Measurements from ENCODE around the gene PRTN3. TPM values are rescaled to one million over a fixed set of nuclear protein-coding genes. Genes with fewer than 3 reads are reported as not detected.
"Not testable (repeated sequence)": the region's sequence is repeated elsewhere in the genome, so short reads cannot be mapped to it uniquely, and the experiment has no call there.

The PRTN3 gene
- total RNA-seq, 1 experiment from 2014 or later = not detected

DNA sequence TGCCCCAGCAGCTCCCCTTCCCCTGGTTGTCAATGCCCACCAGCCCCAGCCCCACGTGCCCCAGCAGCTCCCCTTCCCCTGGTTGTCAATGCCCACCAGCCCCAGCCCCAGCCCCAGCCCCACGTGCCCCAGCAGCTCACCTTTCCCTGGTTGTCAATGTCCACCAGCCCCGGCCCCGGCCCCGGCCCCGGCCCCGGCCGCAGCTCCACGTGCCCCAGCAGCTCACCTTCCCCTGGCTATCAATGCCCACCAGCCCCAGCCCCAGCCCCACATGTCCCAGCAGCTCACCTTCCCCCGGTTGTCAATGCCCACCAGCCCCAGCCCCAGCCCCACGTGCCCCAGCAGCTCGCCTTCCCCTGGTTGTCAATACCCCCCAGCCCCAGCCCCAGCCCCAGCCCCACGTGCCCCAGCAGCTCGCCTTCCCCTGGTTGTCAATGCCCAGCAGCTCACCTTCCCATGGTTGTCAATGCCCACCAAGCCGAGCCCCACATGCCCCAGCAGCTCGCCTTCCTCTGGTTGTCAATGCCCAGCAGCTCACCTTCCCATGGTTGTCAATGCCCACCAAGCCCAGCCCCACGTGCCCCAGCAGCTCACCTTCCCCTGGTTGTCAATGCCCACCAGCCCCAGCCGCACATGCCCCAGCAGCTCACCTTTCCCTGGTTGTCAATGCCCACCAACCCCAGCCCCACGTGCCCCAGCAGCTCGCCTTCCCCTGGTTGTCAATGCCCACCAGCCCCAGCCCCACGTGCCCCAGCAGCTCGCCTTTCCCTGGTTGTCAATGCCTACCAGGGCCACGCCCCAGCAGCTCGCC, 38.2 kb downstream of the PRTN3 start:
- not testable (repeated sequence) for H3K9me3 ChIP-seq, H3K4me3 ChIP-seq, H3K36me3 ChIP-seq, DNase-seq, H3K27me3 ChIP-seq

- Histone ChIP-seq H3K36me3 (peaks cover 2% of the 10 kb centered on the region; the same call in 1 of the 2 replicates), H3K9me3 (no peaks in the 10 kb centered on the region)
- no peak for DNase-seq
Measured at GRCh38 chr19:879711-880438, 39.1 kb downstream of the PRTN3 start.

DNA sequence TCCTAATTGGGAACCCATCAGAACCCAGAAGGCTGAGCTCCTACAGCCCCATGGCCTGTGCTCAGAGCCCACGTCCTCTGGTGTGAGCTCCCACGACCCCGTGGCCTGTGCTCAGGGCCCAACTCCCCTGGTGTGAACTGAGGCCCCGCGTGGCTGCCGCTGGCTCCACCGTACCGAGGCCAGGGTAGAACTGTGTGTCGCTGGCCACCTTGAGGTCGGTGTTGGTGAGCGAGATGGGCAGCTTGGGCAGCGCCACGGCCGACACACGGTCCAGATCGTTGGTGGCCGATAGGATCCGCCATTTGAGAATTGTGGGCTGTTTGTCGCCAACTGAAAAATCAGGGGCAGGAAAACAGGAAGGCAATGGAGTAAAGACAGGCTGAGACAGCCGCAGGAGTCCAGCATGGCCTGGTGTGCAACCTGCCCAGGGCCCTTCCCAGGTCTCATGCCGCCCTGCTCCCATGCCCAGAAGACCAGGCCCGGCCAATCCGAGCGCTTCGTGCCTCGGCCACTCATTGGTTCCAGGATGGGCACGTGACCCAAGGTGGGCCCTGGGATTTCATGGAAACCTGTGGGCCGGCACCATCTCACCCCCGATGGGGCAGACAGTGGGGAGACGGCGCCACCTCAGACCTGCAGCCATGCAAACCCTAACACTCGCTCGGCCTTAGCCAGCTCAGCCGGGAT, 40.7 kb downstream of the PRTN3 start:
- H3K36me3 ChIP-seq = peaks cover 5% of the 10 kb centered on the region; the same call in 1 of the 2 replicates
- DNase-seq = no peak
- H3K4me3 ChIP-seq = no peak overlapping the region
- no peaks in the 10 kb centered on the region for H3K27me3 ChIP-seq
- no peaks in the 10 kb centered on the region for H3K9me3 ChIP-seq

More at GRCh38 chr19:879711-880438, 39.1 kb downstream of the PRTN3 start:
- Histone ChIP-seq H3K27me3 (no peaks in the 10 kb centered on the region), H3K4me3 (no peak overlapping the region)

DNA sequence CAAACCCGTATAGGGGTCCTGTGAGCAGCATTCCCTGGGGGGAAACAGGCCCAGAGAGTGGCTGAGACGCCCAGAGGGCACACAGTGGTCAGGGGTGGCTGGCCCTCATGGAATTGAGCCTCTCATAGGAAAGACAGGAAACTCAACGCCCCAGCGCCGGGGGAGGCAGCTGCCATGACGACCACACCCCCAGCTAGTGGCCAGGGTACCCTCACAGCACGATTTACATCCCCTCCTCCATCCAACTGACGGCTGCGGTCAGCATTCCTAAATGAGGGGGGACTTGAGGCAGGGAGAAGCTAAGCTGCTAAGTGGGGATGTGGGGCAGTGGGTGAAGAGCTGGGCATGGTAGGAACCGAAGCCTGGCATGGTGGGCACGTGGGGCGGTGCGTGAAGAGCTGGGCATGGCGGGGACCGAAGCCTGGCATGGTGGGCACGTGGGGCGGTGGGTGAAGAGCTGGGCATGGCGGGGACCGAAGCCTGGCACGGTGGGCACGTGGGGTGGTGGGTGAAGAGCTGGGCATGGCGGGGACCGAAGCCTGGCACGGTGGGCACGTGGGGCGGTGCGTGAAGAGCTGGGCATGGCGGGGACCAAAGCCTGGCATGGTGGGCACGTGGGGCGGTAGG, 42.2 kb downstream of the PRTN3 start:
- H3K4me3 ChIP-seq = no peak overlapping the region
- H3K36me3 ChIP-seq = peaks cover 6% of the 10 kb centered on the region; the same call in 1 of the 2 replicates
- no peaks in the 10 kb centered on the region for H3K27me3 ChIP-seq
- H3K9me3 ChIP-seq = no peaks in the 10 kb centered on the region
- DNase-seq = no peak

- Histone ChIP-seq H3K9me3 (no peaks in the 10 kb centered on the region), H3K27me3 (no peaks in the 10 kb centered on the region), H3K36me3 (peaks cover 6% of the 10 kb centered on the region; the same call in 1 of the 2 replicates), H3K4me3 (no peak overlapping the region)
- no peak for DNase-seq
Measured at GRCh38 chr19:883661-884211, 42.9 kb downstream of the PRTN3 start.

DNA sequence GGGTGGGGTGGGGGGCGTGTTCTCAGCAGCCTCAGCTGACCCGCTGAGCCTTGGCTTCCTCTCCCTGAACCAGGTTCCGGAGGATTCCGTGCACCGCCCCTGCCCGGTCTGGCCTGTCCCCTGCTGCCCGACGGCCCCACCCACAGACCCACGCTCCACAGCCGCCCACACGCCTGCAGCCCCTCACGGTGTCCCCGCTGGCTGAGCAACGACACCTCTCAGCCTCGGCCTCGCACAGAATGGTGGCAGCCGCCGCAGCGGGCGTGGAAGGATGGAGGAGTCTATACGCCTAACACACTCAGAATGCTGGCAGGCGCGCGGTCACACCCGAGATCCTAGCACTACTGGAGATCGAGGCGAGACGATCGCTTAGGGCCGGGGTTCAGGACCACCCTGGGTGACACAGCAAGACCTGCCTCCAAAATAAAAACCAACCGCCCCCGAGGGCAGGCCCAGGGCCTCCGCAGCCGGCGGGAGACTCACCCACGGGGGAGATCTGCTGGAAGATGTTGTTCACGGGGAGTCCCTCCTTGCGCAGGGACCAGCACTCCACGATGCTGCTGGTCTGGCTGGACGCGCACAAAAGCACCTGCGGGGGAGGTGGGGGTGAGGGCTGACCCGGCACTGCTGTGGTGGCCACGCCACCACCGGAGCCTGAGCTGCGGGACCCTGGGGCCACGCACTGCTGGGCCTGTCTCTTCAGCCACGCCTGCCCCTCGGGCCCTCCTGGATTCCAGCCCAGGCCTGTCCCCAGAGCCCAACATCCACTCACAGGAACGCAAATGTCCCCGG, 43.8 kb downstream of the PRTN3 start:
- Histone ChIP-seq H3K36me3 (peaks cover 6% of the 10 kb centered on the region; the same call in 1 of the 2 replicates), H3K27me3 (no peaks in the 10 kb centered on the region), H3K9me3 (no peaks in the 10 kb centered on the region), H3K4me3 (no peak overlapping the region)
- DNase-seq = no peak

DNA sequence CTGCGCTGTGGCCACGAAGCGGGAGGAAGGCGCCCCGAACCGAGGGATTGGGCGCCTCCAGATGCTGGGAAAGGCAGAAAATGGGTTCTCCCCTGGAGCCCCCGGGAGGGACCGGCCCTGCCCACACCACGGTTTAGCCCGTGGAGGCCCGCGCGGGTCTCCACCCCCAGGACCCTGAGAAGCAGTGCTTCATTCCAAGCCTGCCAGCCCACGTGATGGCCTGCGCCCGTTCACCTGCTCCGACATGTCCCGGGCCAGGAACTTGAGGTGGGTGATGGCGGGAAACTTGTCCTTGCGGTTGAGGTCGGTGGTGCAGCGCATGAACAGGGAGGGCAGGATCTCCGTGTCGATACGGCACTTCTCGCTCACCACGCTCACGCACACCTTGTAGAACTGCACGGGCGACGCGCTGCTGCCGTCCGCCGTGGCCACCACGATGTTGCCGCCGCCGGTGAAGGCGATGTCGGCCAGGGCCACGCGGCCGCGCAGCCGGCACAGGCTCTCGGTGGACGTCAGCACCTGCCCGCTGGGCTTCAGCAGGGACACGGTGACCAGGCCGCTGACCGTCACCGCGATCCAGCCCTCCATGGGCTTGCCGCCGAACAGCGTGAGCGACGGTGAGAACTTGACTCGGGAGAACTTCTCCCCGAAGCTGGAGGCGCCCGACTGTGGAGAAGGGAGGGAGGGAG, 44.9 kb downstream of the PRTN3 start:
- no peak for DNase-seq
- Histone ChIP-seq H3K9me3 (no peaks in the 10 kb centered on the region), H3K27me3 (no peaks in the 10 kb centered on the region), H3K36me3 (peaks cover 9% of the 10 kb centered on the region), H3K4me3 (no peak overlapping the region)

- Histone ChIP-seq H3K9me3 (no peaks in the 10 kb centered on the region), H3K36me3 (peaks cover 8% of the 10 kb centered on the region), H3K27me3 (no peaks in the 10 kb centered on the region), H3K4me3 (no peak overlapping the region)
- no peak for DNase-seq
Measured at GRCh38 chr19:887072-887471, 46.3 kb downstream of the PRTN3 start.

GRCh38 chr19:887599-887998, 46.8 kb downstream of the PRTN3 start:
- no peak overlapping the region for H3K4me3 ChIP-seq
- H3K9me3 ChIP-seq = no peaks in the 10 kb centered on the region
- H3K36me3 ChIP-seq = peaks cover 8% of the 10 kb centered on the region
- no peaks in the 10 kb centered on the region for H3K27me3 ChIP-seq
- no peak for DNase-seq

GRCh38 chr19:888581-889385, 48.0 kb downstream of the PRTN3 start:
- Histone ChIP-seq H3K36me3 (peaks cover 8% of the 10 kb centered on the region), H3K27me3 (no peaks in the 10 kb centered on the region), H3K9me3 (no peaks in the 10 kb centered on the region), H3K4me3 (no peak overlapping the region)
- DNase-seq = no peak

DNA sequence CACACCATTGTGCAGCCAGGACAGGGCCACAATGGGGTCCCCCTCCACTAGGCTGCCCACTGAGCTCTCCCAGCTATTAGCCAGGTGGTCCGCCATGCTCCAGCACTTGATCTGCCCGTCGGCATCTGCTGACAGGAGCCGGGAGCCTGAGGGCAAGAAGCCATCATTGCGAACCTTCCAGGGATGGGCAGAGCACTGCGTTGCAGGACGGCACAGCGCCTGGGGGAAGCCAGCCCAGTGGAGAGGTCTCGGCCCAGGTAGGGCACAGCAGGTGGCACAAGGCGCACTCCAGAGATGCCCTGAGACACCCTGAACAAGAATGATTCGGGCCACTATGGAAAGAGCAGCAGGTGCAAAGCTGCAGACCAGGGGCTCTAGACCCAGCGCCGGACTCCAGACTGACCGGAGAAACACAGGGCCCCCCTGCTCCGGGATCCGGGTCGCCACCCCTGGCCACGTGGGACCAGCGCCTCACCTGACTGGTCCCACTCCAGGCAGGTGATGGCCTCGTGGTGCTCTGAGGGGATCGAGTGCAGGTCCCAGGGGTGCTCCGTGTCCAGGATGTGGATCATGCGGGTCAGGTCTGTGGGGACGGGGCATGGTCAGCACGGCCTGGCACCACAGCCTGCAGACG, 49.0 kb downstream of the PRTN3 start:
- DNase-seq = no peak
- Histone ChIP-seq H3K4me3 (no peak overlapping the region), H3K9me3 (no peaks in the 10 kb centered on the region), H3K27me3 (no peaks in the 10 kb centered on the region), H3K36me3 (peaks cover 8% of the 10 kb centered on the region)

- DNase-seq = no peak
- Histone ChIP-seq H3K36me3 (peaks cover 8% of the 10 kb centered on the region), H3K27me3 (no peaks in the 10 kb centered on the region), H3K4me3 (no peak overlapping the region), H3K9me3 (no peaks in the 10 kb centered on the region)
Measured at GRCh38 chr19:890831-891230, 50.0 kb downstream of the PRTN3 start.

DNA sequence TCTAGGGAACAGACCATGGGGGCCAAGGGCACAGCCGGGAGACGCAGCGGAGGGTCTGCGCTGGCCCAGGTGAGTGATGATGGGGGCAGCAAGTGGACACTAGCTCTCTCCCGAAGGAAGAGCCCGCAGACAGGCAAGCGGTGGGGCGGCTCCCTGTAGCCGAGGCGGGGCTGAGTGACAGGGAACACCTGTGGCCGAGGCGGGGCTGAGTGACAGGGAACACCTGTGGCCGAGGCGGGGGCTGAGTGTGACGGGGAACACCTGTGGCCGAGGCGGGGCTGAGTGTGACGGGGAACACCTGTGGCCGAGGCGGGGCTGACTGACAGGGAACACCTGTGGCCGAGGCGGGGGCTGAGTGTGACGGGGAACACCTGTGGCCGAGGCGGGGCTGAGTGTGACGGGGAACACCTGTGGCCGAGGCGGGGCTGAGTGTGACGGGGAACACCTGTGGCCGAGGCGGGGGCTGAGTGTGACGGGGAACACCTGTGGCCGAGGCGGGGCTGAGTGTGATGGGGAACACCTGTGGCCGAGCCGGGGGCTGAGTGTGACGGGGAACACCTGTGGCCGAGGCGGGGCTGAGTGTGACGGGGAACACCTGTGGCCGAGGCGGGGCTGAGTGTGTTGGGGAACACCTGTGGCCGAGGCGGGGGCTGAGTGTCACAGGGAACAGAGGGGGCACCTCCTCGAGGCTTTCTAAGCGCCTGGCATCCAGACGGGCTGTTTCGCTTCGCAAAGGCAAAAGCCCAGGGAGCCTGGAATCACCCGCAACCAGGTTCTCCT, 50.8 kb downstream of the PRTN3 start:
- H3K36me3 ChIP-seq, H3K9me3 ChIP-seq, H3K27me3 ChIP-seq, DNase-seq: not testable (repeated sequence)
- peak overlapping the region; percentile 67 for H3K4me3 ChIP-seq

Measured in MG63 (cell line).